ENCODE measurements around the gene TRIM15.

The TRIM15 gene

DNA sequence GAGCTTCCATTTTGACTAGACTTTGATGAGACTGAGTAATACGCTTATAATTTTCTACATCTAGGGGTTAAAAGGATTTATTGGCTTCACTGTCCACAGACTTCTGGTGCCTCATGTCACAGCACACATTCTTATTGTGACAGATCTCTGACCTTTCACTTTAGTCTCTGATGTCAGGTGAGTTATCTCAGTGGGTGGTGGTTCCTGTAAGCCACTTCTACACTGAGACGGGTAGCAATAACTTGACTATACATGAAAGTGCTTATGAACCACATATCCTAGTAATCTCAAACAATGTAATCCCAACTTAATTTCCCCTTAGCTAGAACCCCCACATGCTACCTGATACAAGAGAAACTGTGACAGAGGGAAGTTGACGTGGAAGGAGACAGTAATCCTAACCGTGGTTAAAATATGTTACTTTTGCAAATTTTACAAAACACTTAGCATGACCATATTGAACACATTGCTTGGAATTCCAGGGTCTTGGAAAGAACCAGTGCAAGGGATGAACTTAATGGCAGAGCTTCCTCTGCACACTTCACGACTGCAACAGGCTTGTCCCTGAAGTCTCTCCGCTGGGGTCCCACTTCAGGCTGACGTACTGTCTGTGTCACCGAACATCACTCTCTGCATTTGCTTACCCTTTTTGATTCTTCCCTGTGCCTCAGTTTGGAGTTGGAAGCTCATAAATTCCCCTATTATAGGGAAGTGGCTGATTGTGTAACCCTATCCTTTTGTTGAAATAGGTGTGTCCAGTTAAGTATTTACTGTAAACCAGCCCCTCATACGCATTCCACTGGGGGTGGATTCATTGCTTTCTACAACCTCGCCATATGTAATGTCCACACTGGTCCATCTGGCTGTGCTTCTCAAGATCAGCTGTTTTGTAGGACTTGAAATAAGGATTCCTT lies 33.8 kb upstream of the TRIM15 start:
- Histone ChIP-seq H3K4me3 (replicated peaks; ENCODE audit: insufficient read depth, low read length) (no peak overlapping the region), H3K27ac (replicated peaks) (no peak overlapping the region), H3K27me3 (ENCODE audit: insufficient read depth, poor library complexity, severe bottlenecking) (peaks cover 23% of the 10 kb centered on the region)
- no peak for DNase-seq (ENCODE audit: low read depth in 1 of 2, low spot score in 1 of 2)
- TF ChIP-seq SPI1 (IDR thresholded peaks at IDR 0.05; ENCODE audit: borderline replicate concordance, low read depth), result no peak
- no peak for TF ChIP-seq GABPA (IDR thresholded peaks at IDR 0.05; ENCODE audit: low read depth)

DNA sequence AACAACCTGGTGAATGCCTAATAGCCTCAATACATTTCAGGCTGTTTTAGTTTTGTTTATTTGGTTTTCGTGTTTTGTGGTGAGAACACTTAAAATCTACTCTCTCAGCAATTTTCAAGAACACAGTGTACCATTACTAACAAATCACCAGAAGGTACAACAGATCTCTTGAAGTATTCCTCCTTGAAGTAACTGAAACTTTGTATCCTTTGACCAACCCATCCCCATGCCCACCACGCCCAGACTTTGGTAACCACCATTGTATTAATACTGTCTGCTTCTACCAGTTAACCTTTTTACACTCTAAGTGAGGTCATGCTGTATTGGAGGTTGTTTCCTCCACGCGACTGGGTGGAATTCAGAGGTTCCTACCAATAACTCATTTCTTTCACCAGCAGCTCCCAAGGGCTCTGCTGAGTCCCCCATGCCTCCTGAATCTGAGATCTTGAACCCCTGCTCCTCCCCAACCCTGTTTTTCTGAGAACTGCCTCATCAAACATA lies 33.1 kb upstream of the TRIM15 start:
- DNase-seq (ENCODE audit: low read depth in 1 of 2, low spot score in 1 of 2), result no peak
- no peak overlapping the region for H3K27ac ChIP-seq (replicated peaks)
- H3K4me3 ChIP-seq (replicated peaks; ENCODE audit: insufficient read depth, low read length), result no peak overlapping the region
- TF ChIP-seq POLR2AphosphoS5 (IDR thresholded peaks at IDR 0.05; ENCODE audit: low read depth) (no peak), SPI1 (IDR thresholded peaks at IDR 0.05; ENCODE audit: borderline replicate concordance, low read depth) (no peak), GABPA (IDR thresholded peaks at IDR 0.05; ENCODE audit: low read depth) (no peak)
- TF ChIP-seq, protein P1, sequence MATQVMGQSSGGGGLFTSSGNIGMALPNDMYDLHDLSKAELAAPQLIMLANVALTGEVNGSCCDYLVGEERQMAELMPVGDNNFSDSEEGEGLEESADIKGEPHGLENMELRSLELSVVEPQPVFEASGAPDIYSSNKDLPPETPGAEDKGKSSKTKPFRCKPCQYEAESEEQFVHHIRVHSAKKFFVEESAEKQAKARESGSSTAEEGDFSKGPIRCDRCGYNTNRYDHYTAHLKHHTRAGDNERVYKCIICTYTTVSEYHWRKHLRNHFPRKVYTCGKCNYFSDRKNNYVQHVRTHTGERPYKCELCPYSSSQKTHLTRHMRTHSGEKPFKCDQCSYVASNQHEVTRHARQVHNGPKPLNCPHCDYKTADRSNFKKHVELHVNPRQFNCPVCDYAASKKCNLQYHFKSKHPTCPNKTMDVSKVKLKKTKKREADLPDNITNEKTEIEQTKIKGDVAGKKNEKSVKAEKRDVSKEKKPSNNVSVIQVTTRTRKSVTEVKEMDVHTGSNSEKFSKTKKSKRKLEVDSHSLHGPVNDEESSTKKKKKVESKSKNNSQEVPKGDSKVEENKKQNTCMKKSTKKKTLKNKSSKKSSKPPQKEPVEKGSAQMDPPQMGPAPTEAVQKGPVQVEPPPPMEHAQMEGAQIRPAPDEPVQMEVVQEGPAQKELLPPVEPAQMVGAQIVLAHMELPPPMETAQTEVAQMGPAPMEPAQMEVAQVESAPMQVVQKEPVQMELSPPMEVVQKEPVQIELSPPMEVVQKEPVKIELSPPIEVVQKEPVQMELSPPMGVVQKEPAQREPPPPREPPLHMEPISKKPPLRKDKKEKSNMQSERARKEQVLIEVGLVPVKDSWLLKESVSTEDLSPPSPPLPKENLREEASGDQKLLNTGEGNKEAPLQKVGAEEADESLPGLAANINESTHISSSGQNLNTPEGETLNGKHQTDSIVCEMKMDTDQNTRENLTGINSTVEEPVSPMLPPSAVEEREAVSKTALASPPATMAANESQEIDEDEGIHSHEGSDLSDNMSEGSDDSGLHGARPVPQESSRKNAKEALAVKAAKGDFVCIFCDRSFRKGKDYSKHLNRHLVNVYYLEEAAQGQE (IDR thresholded peaks at IDR 0.05; ENCODE audit: insufficient replicate concordance, low read depth), result no peak
- TF ChIP-seq, protein P2, sequence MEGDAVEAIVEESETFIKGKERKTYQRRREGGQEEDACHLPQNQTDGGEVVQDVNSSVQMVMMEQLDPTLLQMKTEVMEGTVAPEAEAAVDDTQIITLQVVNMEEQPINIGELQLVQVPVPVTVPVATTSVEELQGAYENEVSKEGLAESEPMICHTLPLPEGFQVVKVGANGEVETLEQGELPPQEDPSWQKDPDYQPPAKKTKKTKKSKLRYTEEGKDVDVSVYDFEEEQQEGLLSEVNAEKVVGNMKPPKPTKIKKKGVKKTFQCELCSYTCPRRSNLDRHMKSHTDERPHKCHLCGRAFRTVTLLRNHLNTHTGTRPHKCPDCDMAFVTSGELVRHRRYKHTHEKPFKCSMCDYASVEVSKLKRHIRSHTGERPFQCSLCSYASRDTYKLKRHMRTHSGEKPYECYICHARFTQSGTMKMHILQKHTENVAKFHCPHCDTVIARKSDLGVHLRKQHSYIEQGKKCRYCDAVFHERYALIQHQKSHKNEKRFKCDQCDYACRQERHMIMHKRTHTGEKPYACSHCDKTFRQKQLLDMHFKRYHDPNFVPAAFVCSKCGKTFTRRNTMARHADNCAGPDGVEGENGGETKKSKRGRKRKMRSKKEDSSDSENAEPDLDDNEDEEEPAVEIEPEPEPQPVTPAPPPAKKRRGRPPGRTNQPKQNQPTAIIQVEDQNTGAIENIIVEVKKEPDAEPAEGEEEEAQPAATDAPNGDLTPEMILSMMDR (IDR thresholded peaks at IDR 0.05; ENCODE audit: insufficient read depth, low read length), result no peak
- H3K27me3 ChIP-seq (ENCODE audit: insufficient read depth, poor library complexity, severe bottlenecking), result peaks cover 23% of the 10 kb centered on the region

DNA sequence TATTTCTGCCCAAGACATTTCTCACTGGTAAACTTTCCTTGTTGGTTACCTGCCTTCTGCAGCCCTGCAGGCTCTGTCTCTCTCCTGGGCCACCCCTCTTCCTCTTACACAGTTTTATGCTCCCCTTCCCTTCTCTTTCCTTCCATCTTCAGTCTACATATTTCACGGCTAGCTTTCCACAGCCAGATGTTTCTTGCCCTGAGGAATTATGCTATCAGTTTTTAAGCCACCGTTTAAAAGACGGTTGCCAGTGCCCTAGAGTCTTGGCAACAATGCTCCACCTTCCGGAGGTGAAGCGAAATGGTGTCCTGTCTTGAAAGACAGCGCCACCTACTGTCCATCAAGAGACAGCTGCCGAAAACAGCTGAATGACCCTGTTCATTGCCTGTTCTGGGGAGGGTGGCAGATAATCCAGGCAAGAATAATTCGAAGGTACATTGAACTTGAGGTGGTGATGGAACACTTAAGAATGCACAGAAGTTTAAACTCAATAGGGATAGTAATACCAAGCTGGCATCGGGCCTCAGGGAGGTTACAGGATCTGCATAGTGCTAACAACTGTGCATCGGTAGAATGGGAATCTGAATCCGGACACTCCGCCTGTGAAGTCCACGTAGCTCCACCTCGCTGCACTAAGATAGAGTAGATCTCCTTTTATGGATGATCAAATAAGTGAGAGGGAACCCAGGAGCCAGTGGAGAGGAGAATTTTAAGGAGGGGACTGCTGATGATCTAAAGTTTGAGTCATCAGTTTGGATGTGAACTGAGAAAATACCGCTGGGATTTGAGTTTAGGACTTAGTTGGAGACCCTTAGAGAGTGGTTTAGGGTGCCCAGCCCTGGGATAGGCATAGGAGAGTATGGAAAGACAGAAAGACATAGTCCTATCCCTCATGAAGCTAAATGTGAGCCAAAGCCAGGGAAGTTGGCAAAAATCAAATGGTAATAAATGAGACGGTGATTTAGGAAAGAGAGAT lies 32.2 kb upstream of the TRIM15 start:
- no peak overlapping the region for H3K27ac ChIP-seq (replicated peaks)
- H3K27me3 ChIP-seq (ENCODE audit: insufficient read depth, poor library complexity, severe bottlenecking), result peaks cover 26% of the 10 kb centered on the region
- peak; percentile 60 to 76 for DNase-seq (ENCODE audit: low read depth in 1 of 2, low spot score in 1 of 2)
- no peak overlapping the region for H3K4me3 ChIP-seq (replicated peaks; ENCODE audit: insufficient read depth, low read length)
- TF ChIP-seq, protein P1 (IDR thresholded peaks at IDR 0.05; ENCODE audit: insufficient replicate concordance, low read depth), result no peak
- TF ChIP-seq, protein P2 (IDR thresholded peaks at IDR 0.05; ENCODE audit: insufficient read depth, low read length), result peak; percentile 99
- no peak for TF ChIP-seq GABPA (IDR thresholded peaks at IDR 0.05; ENCODE audit: low read depth)

All from HL-60 (cell line).